Fibroblast of the aortic adventitia (primary cell): ENCODE data around the gene DNAJC25. TPM values are rescaled to one million over a fixed set of nuclear protein-coding genes. Genes with fewer than 3 reads are reported as not detected.

Experiments used
- DNase-seq: peaks from one replicate; pipeline ENCODE4 v3.0.0-alpha.2; 2010; ENCODE audit warnings: low read depth
- H3K4me3 ChIP-seq: 2 replicates; pipeline ENCODE4 v1.5.1; 2011; ENCODE audit warnings: low read depth, mild to moderate bottlenecking, control low read depth, low read length, moderate library complexity
- total RNA-seq: library from RNA; depleted of rRNA; stranded (reverse); fragments of >200 nt; gene quantifications from 2 replicates; pipeline ENCODE4 v1.2.3, GENCODE V29; 2012; ENCODE audit warnings: low replicate concordance
- TF ChIP-seq, protein P1 (sequence below): IDR thresholded peaks from 2 replicates; pipeline ENCODE4 v1.5.1; 2011; ENCODE audit warnings: mild to moderate bottlenecking, low read length, control low read depth, inconsistent platforms; ENCODE audit not compliant: insufficient read depth

The DNAJC25 gene
- total RNA-seq, 1 donor: 12.7 TPM

DNA sequence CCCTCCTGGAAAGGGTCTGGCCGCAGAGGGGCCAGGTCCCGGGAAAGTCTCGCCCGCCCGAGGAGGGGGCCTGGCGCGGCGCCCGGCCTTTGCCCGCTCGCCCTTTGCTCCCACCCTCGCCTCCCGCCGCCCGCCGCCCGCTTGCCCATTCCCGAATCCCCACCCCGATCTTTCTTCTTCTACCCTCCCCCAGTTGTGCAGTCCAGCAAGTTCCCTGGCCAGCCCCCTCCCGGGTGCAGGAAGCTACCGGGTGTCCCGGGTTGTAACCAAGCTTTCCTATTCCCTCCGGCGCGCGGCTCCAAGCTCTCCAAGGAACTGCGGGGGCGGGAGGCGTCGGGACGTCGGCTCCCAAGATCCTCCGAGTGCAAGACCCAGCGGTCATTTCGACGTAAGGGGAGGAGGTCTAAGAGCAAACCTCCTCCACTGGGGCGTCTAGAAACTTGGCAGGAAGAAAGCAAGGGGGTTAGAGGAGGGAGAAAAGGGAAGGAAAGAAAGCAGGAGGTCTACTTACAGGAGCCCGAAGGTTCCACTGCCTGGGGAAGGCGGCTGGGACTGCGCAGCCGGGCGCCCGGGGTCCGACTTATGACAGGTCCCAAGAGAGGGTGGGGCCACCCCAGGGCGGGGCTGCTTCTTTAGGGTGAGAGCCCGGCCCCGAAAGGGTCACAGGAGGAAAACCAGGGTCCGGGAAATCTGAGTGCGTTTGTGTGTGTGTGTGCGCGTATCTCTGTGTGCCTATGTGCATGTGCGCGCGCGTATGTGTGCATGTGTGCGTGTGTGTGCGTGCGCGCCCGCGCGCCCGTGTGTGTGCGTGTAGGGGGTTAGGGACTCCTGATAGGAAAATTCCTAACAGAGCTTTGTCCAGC lies 31.8 kb upstream of the DNAJC25 start, which contains the start of gene PTGR1:
TSS of gene PTGR1 (minus strand) at position 556 of the 863 bp plus-strand sequence. CDS start 2,225 bp downstream, outside the sequence.
- TF ChIP-seq, protein P1, sequence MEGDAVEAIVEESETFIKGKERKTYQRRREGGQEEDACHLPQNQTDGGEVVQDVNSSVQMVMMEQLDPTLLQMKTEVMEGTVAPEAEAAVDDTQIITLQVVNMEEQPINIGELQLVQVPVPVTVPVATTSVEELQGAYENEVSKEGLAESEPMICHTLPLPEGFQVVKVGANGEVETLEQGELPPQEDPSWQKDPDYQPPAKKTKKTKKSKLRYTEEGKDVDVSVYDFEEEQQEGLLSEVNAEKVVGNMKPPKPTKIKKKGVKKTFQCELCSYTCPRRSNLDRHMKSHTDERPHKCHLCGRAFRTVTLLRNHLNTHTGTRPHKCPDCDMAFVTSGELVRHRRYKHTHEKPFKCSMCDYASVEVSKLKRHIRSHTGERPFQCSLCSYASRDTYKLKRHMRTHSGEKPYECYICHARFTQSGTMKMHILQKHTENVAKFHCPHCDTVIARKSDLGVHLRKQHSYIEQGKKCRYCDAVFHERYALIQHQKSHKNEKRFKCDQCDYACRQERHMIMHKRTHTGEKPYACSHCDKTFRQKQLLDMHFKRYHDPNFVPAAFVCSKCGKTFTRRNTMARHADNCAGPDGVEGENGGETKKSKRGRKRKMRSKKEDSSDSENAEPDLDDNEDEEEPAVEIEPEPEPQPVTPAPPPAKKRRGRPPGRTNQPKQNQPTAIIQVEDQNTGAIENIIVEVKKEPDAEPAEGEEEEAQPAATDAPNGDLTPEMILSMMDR: no peak
- peak within 1 kb of the TSS; percentile 73 for H3K4me3 ChIP-seq
- DNase-seq: peak; percentile 86

DNA sequence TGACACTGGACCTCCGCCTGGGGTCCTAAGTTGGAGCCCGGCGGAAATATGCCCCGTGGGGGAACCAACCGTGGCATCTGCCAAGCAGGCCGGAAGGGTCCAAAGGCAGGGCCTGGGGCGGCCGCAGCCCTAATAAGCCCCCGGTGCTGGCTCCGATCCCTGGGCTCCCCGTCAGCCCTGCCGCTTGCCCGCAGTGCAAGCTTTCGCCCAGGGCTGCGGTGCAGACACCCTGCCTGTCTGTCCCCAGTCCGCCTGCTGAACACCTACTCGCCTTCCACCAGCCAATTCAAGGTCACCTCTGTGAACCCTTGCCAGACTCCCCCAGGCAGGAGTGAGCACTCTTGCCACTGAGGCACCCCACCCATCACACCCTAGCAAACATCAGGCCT lies 31.2 kb upstream of the DNAJC25 start:
- no peak for DNase-seq
- peak overlapping the region; percentile 73 for H3K4me3 ChIP-seq
- TF ChIP-seq, protein P1: no peak

DNA sequence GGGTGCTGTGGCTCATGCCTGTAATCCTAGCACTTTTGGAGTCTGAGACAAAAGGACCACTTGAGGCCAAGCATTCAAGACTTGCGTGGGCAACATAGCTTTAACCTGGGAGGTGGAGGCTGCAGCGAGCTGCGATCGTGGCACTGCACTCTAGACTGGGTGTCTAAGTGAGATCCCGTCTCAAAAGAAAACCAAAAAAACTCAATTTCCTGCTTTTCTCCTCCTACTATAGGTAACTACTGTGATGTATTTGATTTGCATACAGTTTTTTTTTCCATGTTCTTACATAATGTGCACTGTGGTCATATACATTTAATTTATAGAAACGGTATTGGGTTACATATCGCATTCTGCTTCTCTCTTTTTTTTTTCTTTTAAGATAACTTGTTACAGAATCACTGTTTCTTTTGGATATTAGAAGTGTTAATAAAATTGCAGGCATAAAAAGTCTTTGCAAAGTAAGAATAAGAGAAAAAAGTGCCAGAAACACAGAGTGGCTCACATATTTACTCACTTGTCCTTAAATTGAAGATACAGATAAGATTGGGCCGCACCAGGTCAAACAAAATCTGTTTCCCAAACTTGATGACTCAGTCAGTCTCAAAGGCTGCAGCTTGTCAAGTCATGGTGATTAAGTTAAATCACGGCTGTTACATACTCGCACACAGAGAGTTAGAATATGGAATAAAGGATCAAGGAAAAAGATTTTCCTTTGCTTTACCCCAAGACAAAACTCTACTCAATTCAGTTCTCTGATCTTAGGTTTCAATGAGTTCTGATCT lies 29.7 kb upstream of the DNAJC25 start:
- TF ChIP-seq, protein P1: no peak
- H3K4me3 ChIP-seq: no peak overlapping the region
- DNase-seq: peak; percentile 83

DNA sequence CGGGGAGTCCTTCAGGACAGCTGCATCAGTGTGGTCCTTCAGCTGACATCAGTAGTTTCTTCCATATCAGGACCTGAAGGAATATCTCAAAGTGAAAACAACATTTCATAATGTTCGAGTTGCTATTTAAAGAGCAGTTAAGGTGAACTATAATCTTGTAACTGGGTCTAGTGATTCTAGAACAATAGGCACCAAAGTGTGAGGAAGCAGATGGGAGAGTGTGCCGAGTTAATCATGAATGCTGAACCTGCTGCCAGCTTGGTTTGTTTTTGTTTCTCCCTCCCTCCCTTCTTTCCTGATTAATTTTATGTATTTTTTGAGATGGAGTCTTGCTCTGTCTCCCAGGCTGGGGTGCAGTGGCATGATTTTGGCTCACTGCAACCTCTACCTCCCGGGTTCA lies 28.1 kb upstream of the DNAJC25 start:
- TF ChIP-seq, protein P1: no peak
- no peak overlapping the region for H3K4me3 ChIP-seq
- no peak for DNase-seq

DNA sequence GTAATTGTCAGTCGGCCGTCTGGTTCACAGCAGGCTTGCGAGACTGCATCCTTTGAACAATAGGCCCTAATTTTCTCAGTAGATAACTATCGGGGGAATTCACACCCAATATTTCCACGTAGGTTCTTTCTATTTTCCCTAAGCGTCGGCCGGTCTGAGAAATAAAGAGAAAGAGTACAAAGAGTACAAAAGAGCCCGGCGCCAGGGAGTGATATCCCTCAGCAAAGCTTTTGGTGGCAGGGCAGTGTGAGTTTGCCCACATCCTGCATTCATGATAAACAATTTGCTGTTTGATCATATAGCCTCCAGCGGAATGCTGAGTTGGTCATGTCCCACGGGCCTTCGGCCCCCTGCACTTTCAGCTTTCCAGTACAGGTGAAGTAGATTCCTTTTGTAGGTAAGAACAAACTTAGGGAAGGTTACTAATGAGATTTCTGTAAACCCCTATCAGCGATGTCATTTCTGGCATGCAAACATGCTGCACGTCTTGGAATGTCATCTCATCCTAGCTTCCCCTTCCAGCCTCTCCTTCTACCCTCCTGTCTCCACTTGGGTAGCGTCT lies 27.0 kb upstream of the DNAJC25 start:
- no peak overlapping the region for H3K4me3 ChIP-seq
- TF ChIP-seq, protein P1: no peak
- DNase-seq: no peak

DNA sequence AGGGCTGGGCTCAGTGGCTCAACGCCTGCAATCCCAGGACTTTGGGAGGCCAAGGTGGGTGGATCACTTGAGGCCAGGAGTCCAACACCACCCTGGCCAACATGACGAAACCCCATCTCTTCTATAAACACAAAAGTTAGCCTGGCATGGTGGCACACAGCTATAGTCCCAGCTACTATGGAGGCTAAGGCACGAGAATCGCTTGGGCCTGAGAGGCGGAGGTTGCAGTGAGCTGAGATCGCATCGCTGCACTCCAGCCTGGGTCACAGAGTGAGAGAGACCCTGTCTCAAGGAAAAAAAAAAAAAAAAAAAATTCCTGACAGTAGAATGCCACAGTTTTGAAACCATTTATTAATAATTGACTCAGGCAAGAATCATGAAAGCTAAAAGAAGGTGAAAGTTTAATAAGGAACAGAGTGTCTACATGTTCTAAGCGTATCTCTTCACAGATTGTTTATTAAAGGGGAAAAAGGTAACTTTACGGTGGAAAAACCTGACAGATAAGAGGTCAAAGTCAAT lies 26.0 kb upstream of the DNAJC25 start:
- H3K4me3 ChIP-seq: no peak overlapping the region
- TF ChIP-seq, protein P1: no peak
- DNase-seq: no peak
